Measurements from ENCODE around the gene ACP1.

The ACP1 gene

DNA sequence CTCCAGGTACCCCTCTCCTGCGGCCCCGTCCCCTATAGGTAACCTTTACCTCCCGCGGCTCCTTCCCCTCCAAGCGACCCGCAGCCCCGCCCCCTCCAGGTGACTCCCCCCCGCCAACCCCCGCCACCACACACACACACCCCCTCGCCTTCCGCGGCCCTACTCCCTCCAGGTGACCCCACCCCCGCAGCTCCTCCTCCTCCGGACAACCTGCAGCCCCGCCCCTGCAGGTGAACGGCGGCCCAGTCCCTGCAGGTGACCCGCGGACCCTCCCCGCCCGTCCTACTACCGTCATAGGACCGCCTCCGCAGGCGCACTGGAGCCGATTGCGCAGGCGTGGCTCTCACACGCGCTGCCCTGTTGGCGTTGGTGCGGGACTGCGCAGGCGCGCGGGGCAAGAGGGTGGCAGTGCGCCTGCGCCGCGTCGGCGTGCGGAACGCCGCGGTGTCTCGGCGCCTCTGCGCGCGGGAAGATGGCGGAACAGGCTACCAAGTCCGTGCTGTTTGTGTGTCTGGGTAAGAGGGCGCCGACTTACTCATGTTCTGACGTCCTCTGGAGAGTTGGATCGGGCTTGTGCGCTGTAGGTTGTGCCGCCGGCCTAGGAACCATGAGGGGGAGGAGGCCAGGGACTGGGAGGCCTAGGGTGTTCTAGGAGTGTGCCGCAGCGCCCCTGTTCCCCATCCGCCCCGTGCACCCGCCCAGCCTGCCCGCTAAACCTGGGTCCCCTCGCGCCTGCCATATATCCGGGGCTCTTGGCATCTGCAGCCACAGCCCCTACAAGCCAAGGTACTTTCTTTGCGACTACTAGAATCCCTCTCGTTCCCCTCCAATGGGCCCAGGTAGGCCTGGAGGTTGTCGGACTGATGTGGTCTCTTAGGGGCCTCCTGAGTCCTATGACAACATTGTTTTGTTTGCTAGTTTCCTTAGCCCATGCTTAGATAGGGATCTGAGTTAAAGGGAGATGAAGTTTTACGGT is at the start of gene ACP1:
Gene ACP1, plus strand, starts transcription at position 455 of the 976 bp plus-strand sequence. Its CDS starts 18 bp downstream, at position 473.
- DNase-seq = peak; percentile 97

DNA sequence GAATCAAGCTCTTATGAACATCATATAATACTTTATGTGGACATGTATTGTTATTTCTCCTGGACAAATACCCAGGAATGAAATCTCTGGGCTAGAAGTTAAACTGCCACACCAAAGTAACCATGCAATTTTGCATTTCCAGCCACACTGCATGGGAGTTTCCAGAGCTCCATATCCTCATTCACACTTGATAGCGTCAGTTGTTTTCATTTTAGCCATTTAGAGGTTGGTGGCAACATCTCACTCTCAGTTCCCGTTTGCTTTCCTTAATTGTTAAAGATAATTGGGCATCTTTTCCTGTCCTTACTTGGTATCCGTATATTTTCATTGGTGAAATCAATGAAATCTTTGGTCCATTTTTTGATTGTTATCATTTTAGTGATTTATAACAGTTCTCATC is 48.7 kb upstream of the ACP1 start:
- no peak for DNase-seq

DNA sequence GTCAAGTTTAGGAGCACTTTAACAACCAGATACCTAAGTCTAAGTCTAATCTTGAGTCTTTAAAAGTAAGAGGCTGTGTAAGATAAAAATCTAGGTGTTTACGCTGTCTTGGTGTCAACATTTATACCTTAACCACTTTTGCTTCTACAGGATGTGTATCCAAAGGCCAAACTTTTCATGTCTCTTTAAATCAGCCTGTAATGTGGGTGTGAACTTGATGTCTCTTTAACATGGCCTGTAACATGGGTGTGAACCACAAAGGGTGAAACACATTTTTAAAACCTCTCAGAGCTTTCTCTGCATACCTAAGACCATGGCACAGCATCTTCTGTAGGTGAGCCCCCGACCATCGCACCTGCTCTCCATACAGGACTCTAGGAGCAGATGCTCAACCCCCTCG is 41.3 kb upstream of the ACP1 start:
- no peak for DNase-seq

DNA sequence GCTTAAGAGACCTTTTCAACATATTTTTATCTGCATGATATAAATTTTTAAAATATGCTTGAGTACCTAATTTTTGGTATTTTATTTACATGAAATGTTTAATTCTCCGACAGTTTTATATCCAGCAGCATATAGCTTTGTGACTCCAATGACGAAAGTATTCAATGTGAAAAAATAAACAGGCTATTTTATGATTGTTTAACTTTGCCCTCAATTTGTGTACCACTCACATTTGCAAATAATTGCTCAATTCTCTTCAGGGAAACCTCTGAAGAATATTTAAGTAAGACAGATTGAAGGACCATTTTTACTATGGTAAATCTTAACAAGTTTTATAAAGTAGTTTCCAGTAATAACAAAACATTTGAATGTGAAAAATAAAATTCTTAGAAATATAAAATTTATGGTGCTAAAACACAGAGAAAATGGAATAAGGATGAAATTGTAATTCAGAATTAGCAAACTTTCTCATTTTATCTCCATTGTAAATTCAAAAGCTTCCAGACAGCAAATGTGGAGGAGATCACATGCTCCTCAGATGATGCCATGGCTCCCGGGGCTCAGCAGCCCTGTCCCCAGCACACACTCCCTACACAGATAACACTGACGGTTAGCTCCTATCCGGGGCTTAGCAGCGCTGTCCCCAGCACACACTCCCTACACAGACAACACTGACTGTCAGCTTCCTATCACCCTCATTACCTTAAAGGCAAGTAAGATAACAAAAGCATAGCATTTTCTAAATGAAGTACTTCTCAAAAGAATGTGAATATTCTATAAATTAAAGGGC is 40.6 kb upstream of the ACP1 start:
- no peak for DNase-seq

DNA sequence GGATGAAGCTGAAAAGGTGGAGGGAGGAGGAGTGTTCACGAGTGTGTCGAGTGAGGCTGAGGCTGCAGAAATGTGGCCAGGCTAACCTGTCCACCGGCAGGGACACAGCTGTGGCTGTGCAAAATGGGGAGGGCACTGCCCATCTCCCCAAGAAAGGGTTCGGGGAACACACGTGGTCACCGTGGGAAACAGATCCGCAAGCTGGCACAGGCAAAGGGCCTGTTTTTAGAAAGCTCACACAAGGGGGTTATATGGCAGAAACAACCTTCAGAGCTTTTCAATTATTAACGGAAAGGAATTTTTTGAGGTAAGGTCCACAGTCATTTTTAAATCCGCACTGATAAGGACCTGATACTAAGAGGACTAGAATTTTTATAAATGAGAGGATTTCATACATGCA is 36.6 kb upstream of the ACP1 start:
- DNase-seq = no peak

DNA sequence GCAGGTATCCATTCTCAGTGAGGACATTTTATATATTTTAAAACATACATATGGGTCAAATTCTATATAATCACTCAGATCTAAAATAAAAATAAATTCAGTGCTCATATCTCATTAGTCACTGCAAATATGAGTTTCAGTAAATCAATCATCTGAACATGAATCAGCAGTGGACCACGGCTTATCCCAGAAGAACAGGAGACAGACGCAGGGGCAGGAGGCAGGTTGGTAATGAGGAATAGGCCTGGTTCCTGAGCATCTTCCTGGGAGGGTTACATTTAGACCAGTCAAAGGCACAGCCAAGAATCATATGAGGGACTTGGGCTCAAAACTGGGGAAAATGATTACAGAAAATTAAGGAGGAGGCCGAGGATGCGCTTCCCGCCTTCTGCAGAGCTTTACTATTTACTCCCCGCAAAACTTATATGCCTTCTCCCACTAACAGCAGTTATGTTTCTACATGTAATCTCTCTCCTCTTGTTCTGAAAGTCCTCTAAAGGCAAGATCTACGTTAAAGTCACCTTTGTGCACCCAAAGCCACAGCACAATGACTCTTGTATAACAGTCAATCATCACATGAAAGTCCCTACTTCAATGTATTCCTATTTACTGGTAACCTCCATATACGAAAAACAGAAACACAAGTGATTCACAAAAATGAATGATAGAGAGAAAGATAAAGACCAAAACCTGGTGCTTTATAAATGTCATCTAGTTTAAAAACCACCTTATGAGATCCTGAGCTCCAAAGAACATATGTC is 36.0 kb upstream of the ACP1 start:
- no peak for DNase-seq

GRCh38 chr2:231521-232185 is 33.1 kb upstream of the ACP1 start:
- DNase-seq = no peak

DNA sequence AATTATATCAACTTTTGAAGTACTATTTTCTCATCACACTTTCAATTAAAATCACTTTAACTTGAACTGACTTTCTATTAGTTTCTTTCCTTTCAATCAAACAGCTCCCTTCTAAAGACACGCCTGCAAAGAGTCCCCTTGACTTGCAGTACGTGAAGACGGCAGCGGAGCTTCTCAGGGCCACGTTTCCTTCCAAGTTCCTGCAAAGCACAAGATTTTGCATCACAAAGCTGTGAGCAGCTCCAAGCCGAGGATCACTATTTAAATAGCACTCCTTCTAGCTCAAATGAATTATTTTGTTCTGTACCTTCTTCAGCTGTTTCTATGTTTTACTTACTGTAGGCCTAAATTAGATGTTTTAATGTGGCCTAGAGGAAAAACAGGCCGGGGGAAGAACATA is 31.7 kb upstream of the ACP1 start:
- no peak for DNase-seq

- no peak for DNase-seq
Measured at GRCh38 chr2:234421-234820, 30.3 kb upstream of the ACP1 start.

- DNase-seq = no peak
Measured at GRCh38 chr2:236993-237539, 27.7 kb upstream of the ACP1 start.

DNA sequence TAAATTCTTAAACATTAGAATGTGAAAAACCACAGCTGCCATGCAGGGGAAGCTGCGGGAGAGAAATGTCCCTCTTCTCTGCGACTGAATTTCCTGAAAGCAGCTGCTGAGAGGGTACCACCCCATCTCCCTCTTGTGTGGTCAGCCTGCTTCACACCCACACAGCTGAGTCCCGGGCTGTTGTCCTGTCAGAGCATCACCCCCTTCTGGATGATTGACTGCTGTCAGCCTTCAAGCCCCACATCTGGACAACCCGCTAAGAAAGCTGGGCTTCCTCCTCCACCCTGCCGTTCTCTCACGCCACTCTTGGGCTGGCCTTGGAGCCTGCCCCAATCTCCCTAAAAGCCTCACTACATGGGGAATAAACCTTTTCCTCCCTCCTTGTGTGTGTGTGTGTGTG is 26.9 kb upstream of the ACP1 start:
- no peak for DNase-seq

DNA sequence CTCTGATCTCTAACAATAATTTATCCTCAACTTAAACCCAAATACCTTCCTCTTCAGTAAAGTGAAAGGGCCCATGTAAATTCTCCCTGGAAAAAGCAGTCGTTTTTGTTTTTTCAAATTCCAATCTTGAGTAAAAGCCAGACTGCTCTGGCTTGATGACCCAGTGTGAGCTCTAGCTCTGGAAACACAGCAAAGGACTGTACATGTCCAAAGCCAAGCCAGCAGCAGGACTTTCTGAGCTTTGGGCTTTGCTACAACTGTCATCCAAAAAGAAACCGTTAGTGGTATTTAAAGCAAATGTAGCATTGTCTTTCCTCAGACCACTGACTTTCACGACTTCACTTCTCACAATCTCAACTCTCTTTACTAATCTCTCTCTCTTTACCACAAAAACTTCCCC is 26.3 kb upstream of the ACP1 start:
- no peak for DNase-seq

DNA sequence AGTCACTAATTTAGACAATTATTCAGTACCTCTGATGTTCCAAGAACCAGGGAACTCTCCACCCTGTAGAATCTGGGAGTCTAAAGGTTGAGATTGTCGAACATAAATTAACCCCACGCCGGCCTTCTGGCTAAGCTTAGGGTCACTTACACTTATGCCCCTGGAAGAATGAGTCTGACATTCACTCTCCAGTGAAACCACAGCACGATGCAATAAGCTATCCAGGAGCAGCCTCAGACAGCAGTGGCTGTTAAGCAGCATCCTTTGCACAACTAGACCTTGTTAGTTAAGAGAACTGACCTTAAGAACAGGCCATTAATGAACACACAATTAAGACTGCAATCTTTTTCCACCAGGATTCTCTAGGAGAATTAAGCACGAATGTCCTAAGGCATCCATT is 25.9 kb upstream of the ACP1 start:
- DNase-seq = no peak

DNA sequence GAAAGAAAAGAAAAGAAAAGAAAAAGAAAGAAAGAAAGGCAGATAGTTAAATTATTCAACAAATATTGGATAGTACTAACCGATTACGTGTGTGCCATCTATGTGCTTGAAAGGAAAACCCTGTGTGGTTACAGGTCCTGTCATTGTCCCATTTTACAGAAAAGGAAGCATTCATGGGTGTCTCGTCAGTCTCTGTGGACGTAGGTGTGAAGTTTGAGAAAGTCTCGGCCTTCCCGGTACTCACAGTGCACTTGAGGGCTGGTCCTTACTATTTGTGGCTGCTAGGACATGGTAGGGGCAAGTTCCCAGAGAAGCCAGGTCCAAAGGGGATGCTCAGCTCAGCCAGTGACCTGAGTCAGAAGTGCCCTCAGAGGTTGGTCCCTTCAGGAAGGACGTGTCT is 20.2 kb upstream of the ACP1 start:
- no peak for DNase-seq

DNA sequence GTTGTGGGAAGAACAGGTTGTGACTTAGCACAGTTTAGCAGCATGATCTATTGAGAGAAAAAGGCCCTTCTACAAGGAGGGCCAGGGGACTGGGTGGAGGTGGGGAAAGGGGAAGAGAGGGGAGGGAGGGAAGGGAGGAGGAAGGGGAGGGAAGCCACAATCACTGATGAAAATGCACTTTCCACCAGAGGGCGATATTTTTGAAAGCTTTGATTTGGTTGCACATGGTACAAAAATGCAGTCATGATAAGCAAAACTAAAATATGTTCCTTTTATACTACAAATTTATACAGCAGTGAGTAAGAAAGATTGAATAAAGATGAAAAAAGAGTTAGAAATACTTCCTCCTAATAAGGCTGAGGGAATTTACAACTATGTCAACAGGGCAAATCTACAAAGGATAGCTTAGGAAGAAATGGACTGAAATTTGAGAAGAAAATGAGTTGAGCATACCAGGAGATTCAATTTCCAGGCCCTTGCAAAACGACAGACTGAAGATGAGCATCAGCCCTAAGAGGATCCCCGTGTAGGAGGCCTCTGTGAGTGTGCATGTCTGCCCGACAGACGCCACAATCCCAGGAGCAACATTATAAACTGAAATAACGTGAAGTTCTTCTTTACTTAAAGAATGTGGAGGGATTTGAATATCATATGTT is 18.1 kb upstream of the ACP1 start:
- peak; percentile 62 for DNase-seq

GRCh38 chr2:248724-249123 is 16.0 kb upstream of the ACP1 start:
- no peak for DNase-seq

DNA sequence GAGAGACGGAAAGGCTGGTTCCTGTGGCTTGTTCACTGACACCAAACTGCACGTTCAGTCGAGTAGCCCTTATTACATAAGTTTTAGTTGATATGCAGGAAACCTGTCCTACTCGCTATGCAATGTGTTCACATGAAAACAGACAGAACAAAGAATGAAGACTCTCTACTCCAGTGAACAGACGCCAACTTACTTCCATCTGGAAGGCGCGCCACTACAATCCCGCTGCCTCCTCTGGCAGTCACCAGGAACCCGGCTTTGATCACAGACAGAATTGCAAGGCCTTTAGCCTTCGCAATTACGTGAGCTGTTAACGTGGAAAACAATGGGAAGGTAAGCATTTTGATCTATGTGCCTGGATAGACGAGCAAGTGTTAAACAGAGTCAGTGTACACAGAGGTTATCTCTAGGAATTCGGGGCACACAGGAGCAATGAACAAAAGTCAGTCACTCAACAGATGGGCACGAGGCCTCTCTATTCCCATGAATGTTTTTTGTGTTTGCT is 15.2 kb upstream of the ACP1 start:
- DNase-seq = no peak

DNA sequence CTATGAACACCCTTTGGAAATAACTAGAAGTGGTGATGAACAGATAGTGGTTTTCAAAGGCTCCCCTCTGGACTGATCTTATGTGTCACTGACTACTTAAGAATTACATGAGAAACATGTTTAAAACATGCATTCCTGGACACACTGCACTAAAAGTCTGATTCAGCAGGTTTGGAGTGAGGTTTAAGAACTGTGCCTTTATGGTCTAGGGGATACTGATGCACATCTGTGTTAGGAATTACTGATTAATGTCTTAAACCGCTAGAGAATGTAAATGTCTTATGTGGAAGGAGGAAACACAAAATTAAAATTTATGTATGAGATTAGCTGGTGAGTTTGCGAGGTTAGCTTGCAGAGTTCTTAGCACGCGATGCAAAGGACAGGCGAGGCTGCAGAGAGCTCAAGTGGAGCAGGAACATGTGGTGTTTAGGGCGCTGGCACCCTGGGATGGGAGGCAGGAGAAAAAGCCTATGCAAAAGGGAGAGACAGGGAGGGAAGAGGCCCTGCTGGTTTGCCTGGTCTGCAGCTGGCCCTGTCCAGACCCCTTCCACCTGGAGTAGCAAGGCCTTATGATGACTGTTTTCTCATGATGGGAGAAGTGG is 12.6 kb upstream of the ACP1 start:
- DNase-seq = no peak

DNA sequence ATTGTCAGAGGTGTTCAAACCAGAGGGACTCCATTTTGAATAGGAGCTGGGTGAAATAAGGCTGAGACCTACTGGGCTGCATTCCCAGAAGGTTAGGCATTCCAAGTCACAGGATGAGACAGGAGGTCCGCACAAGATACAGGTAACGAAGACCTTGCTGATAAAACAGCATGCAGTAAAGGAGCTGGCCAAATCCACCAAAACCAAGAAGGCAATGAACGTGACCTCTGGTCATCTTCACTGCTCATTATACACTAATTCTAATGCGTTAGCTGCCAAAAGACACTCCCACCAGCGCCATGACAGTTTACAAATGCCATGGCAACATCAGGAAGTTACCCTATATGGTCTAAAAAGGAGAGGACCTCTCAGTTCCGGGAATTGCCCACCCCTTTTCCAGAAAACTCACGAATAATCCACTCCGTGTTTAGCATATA is 11.5 kb upstream of the ACP1 start:
- DNase-seq = no peak

DNA sequence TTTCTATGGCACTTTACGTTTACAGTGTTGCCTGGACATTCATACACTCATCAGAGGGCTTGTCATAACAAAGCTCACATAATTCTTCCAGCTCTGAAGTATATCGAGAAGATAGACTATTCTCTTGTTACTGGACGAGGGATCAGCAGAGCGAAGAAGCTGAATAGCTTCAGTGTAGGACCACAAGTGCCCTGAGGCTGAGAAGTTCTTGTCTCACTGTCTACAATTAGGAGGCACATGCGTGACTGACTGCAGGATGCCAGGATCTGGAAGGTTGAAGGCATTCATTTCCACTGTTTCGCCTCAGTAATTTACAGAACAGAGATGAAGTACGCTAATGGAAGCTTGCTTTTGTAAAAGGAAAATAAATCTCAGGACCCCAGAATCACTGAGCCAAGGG is 10.5 kb upstream of the ACP1 start:
- no peak for DNase-seq

DNA sequence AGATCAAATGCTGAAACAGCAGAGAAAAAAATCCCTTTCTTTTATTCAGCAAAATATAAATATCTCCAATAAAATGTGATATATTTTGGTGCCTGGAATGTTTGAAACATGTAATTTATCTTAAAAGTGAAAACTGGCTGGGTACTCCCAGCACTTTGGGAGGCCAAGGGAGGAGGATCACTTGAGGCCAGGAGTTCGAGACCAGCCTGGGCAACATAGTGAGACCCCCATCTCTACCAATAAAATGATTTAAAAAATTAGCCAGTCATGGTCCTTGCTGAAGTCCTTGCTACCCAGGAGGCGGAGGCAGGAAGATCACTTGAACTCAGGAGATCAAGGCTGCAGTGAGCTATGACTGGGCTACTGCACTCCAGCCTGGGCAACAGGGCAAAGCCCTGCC is 9.6 kb upstream of the ACP1 start:
- DNase-seq = no peak

Measured in inflammatory macrophage treated with lipopolysaccharide for 4 hours (primary cell).